Stomach (tissue), 4 donors: ENCODE data around the gene SNX30.

Experiments
- EP300 ChIP-seq: sonication (generic); formaldehyde crosslinking; IDR thresholded peaks from one replicate; pipeline ENCODE4 v1.6.1; 2017; ENCODE audit warnings: antibody characterized with exemption
- POLR2A ChIP-seq, 4 donors: fragments of 450-650 bp; IDR thresholded peaks; one replicate each; pipeline ENCODE4 v1.6.1; 2016; ENCODE audit warnings: antibody characterized with exemption in 4 of 4, control low read depth in 2 of 4, mild to moderate bottlenecking in 1 of 4, moderate library complexity in 1 of 4
- POLR2AphosphoS5 ChIP-seq, 3 donors: sonication (generic); formaldehyde crosslinking; IDR thresholded peaks; one replicate each; pipeline ENCODE4 v1.6.1; 2016; ENCODE audit warnings: antibody characterized with exemption in 3 of 3
- TF ChIP-seq, protein P1 (sequence below), 7 experiments: fragments of 450-650 bp in 4 of 7; fragments of 200-600 bp in 3 of 7; sonication (generic) in 3 of 7; IDR thresholded peaks; one replicate each; pipeline ENCODE4 v1.5.1; 2016 to 2019; ENCODE audit warnings: antibody characterized with exemption in 7 of 7, control low read depth in 2 of 7, mild to moderate bottlenecking in 1 of 7

DNA sequence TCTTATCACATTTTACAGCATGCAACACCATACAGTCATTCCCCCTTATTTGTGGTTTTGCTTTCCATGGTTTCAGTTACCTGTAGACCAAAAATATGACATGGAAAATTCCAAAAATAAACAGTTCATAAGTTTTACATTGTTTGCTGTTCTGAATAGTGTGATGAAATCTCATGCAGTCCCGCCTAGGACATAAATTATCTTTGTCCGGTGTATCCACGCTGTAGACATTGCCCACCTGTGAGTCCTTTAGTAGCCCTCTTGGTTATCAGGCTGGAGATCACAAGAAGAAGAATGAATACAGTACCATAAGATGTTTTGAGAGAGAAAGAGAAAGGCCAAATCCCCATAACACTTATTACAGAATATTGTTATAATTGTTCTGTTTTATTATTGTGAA, 72.1 kb downstream of the SNX30 start:
- TF ChIP-seq, protein P1, sequence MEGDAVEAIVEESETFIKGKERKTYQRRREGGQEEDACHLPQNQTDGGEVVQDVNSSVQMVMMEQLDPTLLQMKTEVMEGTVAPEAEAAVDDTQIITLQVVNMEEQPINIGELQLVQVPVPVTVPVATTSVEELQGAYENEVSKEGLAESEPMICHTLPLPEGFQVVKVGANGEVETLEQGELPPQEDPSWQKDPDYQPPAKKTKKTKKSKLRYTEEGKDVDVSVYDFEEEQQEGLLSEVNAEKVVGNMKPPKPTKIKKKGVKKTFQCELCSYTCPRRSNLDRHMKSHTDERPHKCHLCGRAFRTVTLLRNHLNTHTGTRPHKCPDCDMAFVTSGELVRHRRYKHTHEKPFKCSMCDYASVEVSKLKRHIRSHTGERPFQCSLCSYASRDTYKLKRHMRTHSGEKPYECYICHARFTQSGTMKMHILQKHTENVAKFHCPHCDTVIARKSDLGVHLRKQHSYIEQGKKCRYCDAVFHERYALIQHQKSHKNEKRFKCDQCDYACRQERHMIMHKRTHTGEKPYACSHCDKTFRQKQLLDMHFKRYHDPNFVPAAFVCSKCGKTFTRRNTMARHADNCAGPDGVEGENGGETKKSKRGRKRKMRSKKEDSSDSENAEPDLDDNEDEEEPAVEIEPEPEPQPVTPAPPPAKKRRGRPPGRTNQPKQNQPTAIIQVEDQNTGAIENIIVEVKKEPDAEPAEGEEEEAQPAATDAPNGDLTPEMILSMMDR (IDR thresholded peaks at IDR 0.05): no peak
- TF ChIP-seq POLR2AphosphoS5 (IDR thresholded peaks at IDR 0.05) (no peak), POLR2A (IDR thresholded peaks at IDR 0.05) (no peak), EP300 (no peak)
